ENCODE data around the gene TNFSF4.

GRCh38 chr1:173193639-173194038 lies 13.5 kb downstream of the TNFSF4 start:
- no peak for TF ChIP-seq CTCF (IDR thresholded peaks at IDR 0.05; ENCODE audit: borderline replicate concordance, extremely low read depth, low read length, poor library complexity, severe bottlenecking)
- no peak for TF ChIP-seq EZH2 (IDR thresholded peaks at IDR 0.05; ENCODE audit: borderline replicate concordance, low read depth, low read length, severe bottlenecking)

All from DND-41 (cell line).